Measurements from ENCODE around the gene CREM. TPM values are rescaled to one million over a fixed set of nuclear protein-coding genes. Genes with fewer than 3 reads are reported as not detected.

CREM gene
- total and polyA plus RNA-seq, 2 experiments from 2014 or later: 41.9 to 53.2 TPM

GRCh38 chr10:35103882-35104281 lies 22.8 kb upstream of the CREM start:
- 48% methylated on average over 7 of the region's 7 CpGs for WGBS (ENCODE audit: low lambda C conversion rate, missing lambda C conversion rate)

DNA sequence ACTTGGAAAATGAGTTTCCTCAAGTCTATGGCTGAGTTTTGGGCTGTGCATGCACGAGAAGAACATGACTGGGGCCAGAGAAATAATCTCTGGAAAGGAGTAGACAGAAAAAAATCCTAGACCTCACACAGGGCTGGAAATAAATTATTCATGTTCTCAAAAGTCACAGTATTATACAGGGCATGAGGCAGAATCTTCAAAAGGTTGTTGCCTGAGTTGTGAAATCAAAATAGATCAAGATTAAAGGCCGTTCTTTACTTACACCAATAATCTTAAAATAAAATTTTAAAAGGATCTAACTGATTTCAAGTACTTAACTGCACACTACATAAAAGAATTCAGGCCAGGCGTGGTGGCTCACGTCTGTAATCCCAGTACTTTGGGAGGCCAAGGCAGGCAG lies 14.1 kb upstream of the CREM start:
- Histone ChIP-seq H4K20me1 (ENCODE audit: insufficient read depth, poor library complexity, severe bottlenecking) (no peaks in the 10 kb centered on the region), H2AFZ (no peak overlapping the region), H3K4me3 (no peak overlapping the region), H3K4me1 (ENCODE audit: insufficient read depth) (no peaks in the 10 kb centered on the region), H3K9me2 (replicated peaks; ENCODE audit: insufficient read depth) (no peaks in the 10 kb centered on the region), H3K27me3 (no peaks in the 10 kb centered on the region), H3K79me2 (no peaks in the 10 kb centered on the region), H3K4me2 (no peak overlapping the region), H3K9me3 (ENCODE audit: low read depth) (no peaks in the 10 kb centered on the region), H3K36me3 (replicated peaks; ENCODE audit: insufficient read depth, low read depth) (no peaks in the 10 kb centered on the region), H3K27ac (no peak overlapping the region)
- DNase-seq (ENCODE audit: low spot score): no peak
- WGBS (ENCODE audit: low lambda C conversion rate, missing lambda C conversion rate): 59% methylated on average over 4 of the region's 4 CpGs
- TF ChIP-seq CTCF (IDR thresholded peaks at IDR 0.05; ENCODE audit: poor library complexity) (no peak), EZH2phosphoT487 (IDR thresholded peaks at IDR 0.05; ENCODE audit: low read depth, severe bottlenecking, unreplicated experiment) (no peak), EZH2 (IDR thresholded peaks at IDR 0.05; ENCODE audit: borderline replicate concordance) (no peak)

More at GRCh38 chr10:35103882-35104281, 22.8 kb upstream of the CREM start:
- no peaks in the 10 kb centered on the region for H3K36me3 ChIP-seq (replicated peaks; ENCODE audit: insufficient read depth, low read depth)
- no peak for TF ChIP-seq EZH2 (IDR thresholded peaks at IDR 0.05; ENCODE audit: borderline replicate concordance)
- TF ChIP-seq EZH2phosphoT487 (IDR thresholded peaks at IDR 0.05; ENCODE audit: low read depth, severe bottlenecking, unreplicated experiment): no peak
- TF ChIP-seq CTCF (IDR thresholded peaks at IDR 0.05; ENCODE audit: poor library complexity): no peak
- no peaks in the 10 kb centered on the region for H3K9me2 ChIP-seq (replicated peaks; ENCODE audit: insufficient read depth)
- no peak overlapping the region for H3K4me2 ChIP-seq
- no peak for DNase-seq (ENCODE audit: low spot score)
- H3K27ac ChIP-seq: no peak overlapping the region
- no peaks in the 10 kb centered on the region for H3K27me3 ChIP-seq
- H4K20me1 ChIP-seq (ENCODE audit: insufficient read depth, poor library complexity, severe bottlenecking): no peaks in the 10 kb centered on the region
- no peaks in the 10 kb centered on the region for H3K4me1 ChIP-seq (ENCODE audit: insufficient read depth)
- no peaks in the 10 kb centered on the region for H3K79me2 ChIP-seq
- H3K4me3 ChIP-seq: no peak overlapping the region
- H3K9me3 ChIP-seq (ENCODE audit: low read depth): no peaks in the 10 kb centered on the region
- H2AFZ ChIP-seq: no peak overlapping the region

GRCh38 chr10:35119378-35119777 lies 7.3 kb upstream of the CREM start:
- no peak for DNase-seq (ENCODE audit: low spot score)
- WGBS (ENCODE audit: low lambda C conversion rate, missing lambda C conversion rate): 100% methylated on average over 1 of the region's 1 CpG
- no peak for TF ChIP-seq EZH2 (IDR thresholded peaks at IDR 0.05; ENCODE audit: borderline replicate concordance)
- TF ChIP-seq CTCF (IDR thresholded peaks at IDR 0.05; ENCODE audit: poor library complexity): no peak
- Histone ChIP-seq H2AFZ (no peak overlapping the region), H3K4me3 (no peak overlapping the region), H3K36me3 (replicated peaks; ENCODE audit: insufficient read depth, low read depth) (no peaks in the 10 kb centered on the region), H4K20me1 (ENCODE audit: insufficient read depth, poor library complexity, severe bottlenecking) (no peaks in the 10 kb centered on the region), H3K9me3 (ENCODE audit: low read depth) (no peaks in the 10 kb centered on the region), H3K4me1 (ENCODE audit: insufficient read depth) (no peaks in the 10 kb centered on the region), H3K27me3 (no peaks in the 10 kb centered on the region), H3K79me2 (no peaks in the 10 kb centered on the region), H3K9me2 (replicated peaks; ENCODE audit: insufficient read depth) (no peaks in the 10 kb centered on the region), H3K4me2 (no peak overlapping the region), H3K27ac (no peak overlapping the region)

DNA sequence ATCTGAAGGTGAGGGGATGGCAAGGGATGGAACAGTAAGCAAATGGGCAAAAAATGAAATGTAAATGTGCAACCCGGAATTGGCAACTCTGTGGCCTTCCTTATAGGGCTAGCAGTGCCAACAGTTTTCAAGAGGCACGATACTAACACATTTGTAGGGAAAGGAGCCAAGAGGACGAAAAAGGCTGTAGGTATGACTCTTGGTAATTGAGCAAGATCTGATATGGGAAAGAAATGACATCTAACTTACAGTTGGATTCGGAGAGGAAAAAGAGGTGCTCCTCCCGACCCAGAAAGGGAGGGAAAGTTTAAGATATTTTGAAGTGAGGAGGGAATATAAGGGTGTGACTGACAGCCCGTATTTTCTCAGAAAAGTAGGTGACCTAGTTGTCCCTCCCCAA lies 2.1 kb upstream of the CREM start:
- Histone ChIP-seq H4K20me1 (ENCODE audit: insufficient read depth, poor library complexity, severe bottlenecking) (no peaks in the 10 kb centered on the region), H3K4me2 (no peak overlapping the region), H3K9me2 (replicated peaks; ENCODE audit: insufficient read depth) (no peaks in the 10 kb centered on the region), H2AFZ (no peak overlapping the region), H3K27me3 (no peaks in the 10 kb centered on the region), H3K36me3 (replicated peaks; ENCODE audit: insufficient read depth, low read depth) (no peaks in the 10 kb centered on the region), H3K4me3 (no peak overlapping the region), H3K27ac (no peak overlapping the region), H3K9me3 (ENCODE audit: low read depth) (no peaks in the 10 kb centered on the region), H3K4me1 (ENCODE audit: insufficient read depth) (peaks cover 11% of the 10 kb centered on the region), H3K79me2 (peaks cover 17% of the 10 kb centered on the region)
- 89% methylated on average over 6 of the region's 6 CpGs for WGBS (ENCODE audit: low lambda C conversion rate, missing lambda C conversion rate)
- TF ChIP-seq CTCF (IDR thresholded peaks at IDR 0.05; ENCODE audit: poor library complexity) (no peak), EZH2phosphoT487 (IDR thresholded peaks at IDR 0.05; ENCODE audit: low read depth, severe bottlenecking, unreplicated experiment) (no peak), EZH2 (IDR thresholded peaks at IDR 0.05; ENCODE audit: borderline replicate concordance) (no peak)
- no peak for DNase-seq (ENCODE audit: low spot score)

Data from hepatocyte (in vitro differentiated cells).